ENCODE data around the gene TMEM132A.

GRCh38 chr11:60928563-60929001, 4.3 kb downstream of the TMEM132A start:
- TF ChIP-seq SPI1 (IDR thresholded peaks at IDR 0.05; ENCODE audit: borderline replicate concordance, insufficient read depth, low read depth, low read length): no peak
- no peak for TF ChIP-seq ESRRA (IDR thresholded peaks at IDR 0.05; ENCODE audit: low read length)
- TF ChIP-seq CHD4 (IDR thresholded peaks at IDR 0.05): no peak
- TF ChIP-seq ELK1 (IDR thresholded peaks at IDR 0.05; ENCODE audit: low read depth, low read length): no peak
- no peak for TF ChIP-seq HCFC1 (IDR thresholded peaks at IDR 0.05; ENCODE audit: low read length)
- no peak for TF ChIP-seq NRF1 (conservative IDR thresholded peaks at IDR 0.05; ENCODE audit: low read depth, low read length)
- TF ChIP-seq TCF12 (IDR thresholded peaks at IDR 0.05; ENCODE audit: low read depth, low read length): no peak
- TF ChIP-seq EP300 (IDR thresholded peaks at IDR 0.05; ENCODE audit: borderline replicate concordance in 1 of 2, control insufficient read depth in 1 of 2, low read depth in 2 of 2, low read length in 2 of 2): no peak
- no peak for TF ChIP-seq ZNF384 (IDR thresholded peaks at IDR 0.05; ENCODE audit: borderline replicate concordance, low read depth, low read length)
- TF ChIP-seq POLR2A (IDR thresholded peaks at IDR 0.05; ENCODE audit: low read depth, low read length): no peak
- TF ChIP-seq RAD51 (IDR thresholded peaks at IDR 0.05): no peak
- TF ChIP-seq ZZZ3 (IDR thresholded peaks at IDR 0.05; ENCODE audit: control insufficient read depth, insufficient read length, low read depth): no peak
- TF ChIP-seq RFX5 (IDR thresholded peaks at IDR 0.05; ENCODE audit: low read depth, low read length): no peak
